HCT116 (cell line): Measurements from ENCODE around the gene POC1A. TPM values are rescaled to one million over a fixed set of nuclear protein-coding genes. Genes with fewer than 3 reads are reported as not detected.

Experiments
- ATAC-seq: fragments of 200-7000 bp; cut with Tn5 transposase; 2 replicates; pipeline ENCODE4 v1.9.1; 2020; ENCODE audit warnings: mild to moderate bottlenecking, moderate library complexity
- BruUV-seq: library from RNA; stranded (reverse); fragments of 400-500 nt; replicated peaks from 2 replicates; lab custom pipeline; 2021; lab: Mats Ljungman, UMichigan
- CTCF ChIA-PET: fragments of 300-600 bp; sonication (Branson Sonifier 250); formaldehyde crosslinking; loops from one replicate; lab custom pipeline; 2021; ENCODE audit warnings: antibody characterized with exemption; lab: Charles Lee
- POLR2A ChIA-PET: fragments of 300-600, 350-600 bp; sonication (Branson Sonifier 250); formaldehyde crosslinking; loops from one replicate; lab custom pipeline; 2021; ENCODE audit warnings: antibody characterized with exemption; lab: Charles Lee
- RAD21 ChIA-PET, 2 experiments: fragments of 300-600 bp; sonication (Branson Sonifier 250); formaldehyde crosslinking; loops; one replicate each; lab custom pipeline; 2023; ENCODE audit warnings: low total read pairs in 2 of 2; ENCODE audit not compliant: uncharacterized antibody in 2 of 2, unreplicated experiment in 2 of 2, low non-redundant PET in 1 of 2; lab: Charles Lee
- DNase-seq: peaks from one replicate; pipeline ENCODE4 v3.0.0-alpha.2; 2010; ENCODE audit warnings: low read depth, low spot score
- H2AFZ ChIP-seq: fragments of 200-600 bp; shearing (Covaris generic), sonication (generic); 2 replicates; pipeline ENCODE4 v1.6.1; 2017; ENCODE audit warnings: low read depth, mixed run types, mixed read lengths, antibody characterized with exemption, low read length; ENCODE audit not compliant: poor library complexity, severe bottlenecking
- H3K27ac ChIP-seq: 2 replicates; pipeline ENCODE4 v1.5.1; 2012; ENCODE audit warnings: low read depth, low read length
- H3K27me3 ChIP-seq: fragments of 200-600 bp; sonication (generic); 2 replicates; pipeline ENCODE4 v1.6.1; 2016; ENCODE audit warnings: mixed run types, low read length, mixed read lengths; ENCODE audit not compliant: insufficient read depth
- H3K36me3 ChIP-seq, 2 experiments: fragments of 200-500 bp in 1 of 2; fragments of 200-600 bp in 1 of 2; sonication (Bioruptor generic) in 1 of 2; sonication (generic) in 1 of 2; 2 replicates each; pipeline versions ENCODE4 v1.5.1 to v1.6.1; 2014 to 2016; ENCODE audit warnings: low read length in 2 of 2, inconsistent platforms in 1 of 2, mixed read lengths in 1 of 2, mixed run types in 1 of 2; ENCODE audit not compliant: insufficient read depth in 2 of 2, control insufficient read depth in 1 of 2
- H3K4me1 ChIP-seq, 2 experiments: fragments of 200-600 bp in 1 of 2; sonication (generic) in 1 of 2; 2 replicates each; pipeline versions ENCODE4 v1.5.1 to v1.6.1; 2012 to 2017; ENCODE audit warnings: low read length in 2 of 2, inconsistent platforms in 1 of 2, mild to moderate bottlenecking in 1 of 2, mixed read lengths in 1 of 2, mixed run types in 1 of 2, moderate library complexity in 1 of 2; ENCODE audit not compliant: insufficient read depth in 2 of 2, control insufficient read depth in 1 of 2
- H3K4me2 ChIP-seq: fragments of 200-600 bp; sonication (generic); 2 replicates; pipeline ENCODE4 v1.6.1; 2017; ENCODE audit warnings: mixed run types, low read length, mixed read lengths
- H3K4me3 ChIP-seq, 2 experiments: fragments of 200-600 bp in 1 of 2; sonication (generic) in 1 of 2; replicated peaks in 1 of 2; 2 replicates each; pipeline ENCODE4 v1.5.1; 2011 to 2016; ENCODE audit warnings: low read length in 2 of 2, control low read depth in 1 of 2, low read depth in 1 of 2, mild to moderate bottlenecking in 1 of 2, mixed read lengths in 1 of 2, mixed run types in 1 of 2
- H3K79me2 ChIP-seq: fragments of 200-600 bp; sonication (generic); 2 replicates; pipeline ENCODE4 v1.6.1; 2017; ENCODE audit warnings: mild to moderate bottlenecking, mixed run types, low read length, moderate library complexity, mixed read lengths; ENCODE audit not compliant: insufficient read depth
- H3K9ac ChIP-seq: fragments of 200-600 bp; sonication (generic); 2 replicates; pipeline ENCODE4 v1.6.1; 2016; ENCODE audit warnings: low read length, mixed read lengths
- H3K9me2 ChIP-seq: fragments of 200-600 bp; sonication (generic), shearing (Covaris generic); 2 replicates; pipeline ENCODE4 v1.6.1; 2017; ENCODE audit warnings: mixed run types, mild to moderate bottlenecking, moderate library complexity; ENCODE audit not compliant: insufficient read depth
- H3K9me3 ChIP-seq, 2 experiments: fragments of 200-500 bp in 1 of 2; fragments of 200-600 bp in 1 of 2; sonication (Bioruptor generic) in 1 of 2; sonication (generic) in 1 of 2; 2 replicates each; pipeline ENCODE4 v1.6.1; 2014 to 2017; ENCODE audit warnings: low read length in 2 of 2, mixed read lengths in 2 of 2, inconsistent platforms in 1 of 2, low read depth in 1 of 2, mild to moderate bottlenecking in 1 of 2, mixed run types in 1 of 2, moderate library complexity in 1 of 2; ENCODE audit not compliant: control insufficient read depth in 1 of 2, insufficient read depth in 1 of 2
- H4K20me1 ChIP-seq: fragments of 200-600 bp; sonication (generic), shearing (Covaris generic); 2 replicates; pipeline ENCODE4 v1.6.1; 2017; ENCODE audit warnings: mixed run types, mild to moderate bottlenecking, moderate library complexity; ENCODE audit not compliant: insufficient read depth
- CBX3 ChIP-seq: IDR thresholded peaks from 2 replicates; pipeline ENCODE4 v1.6.1; 2012; ENCODE audit warnings: low read depth
- CEBPB ChIP-seq: IDR thresholded peaks from 2 replicates; pipeline ENCODE4 v1.6.1; 2012; ENCODE audit warnings: low read depth
- EGR1 ChIP-seq: IDR thresholded peaks from 2 replicates; pipeline ENCODE4 v1.6.1; 2012; ENCODE audit warnings: low read depth
- ELF1 ChIP-seq: IDR thresholded peaks from 2 replicates; pipeline ENCODE4 v1.6.1; 2012; ENCODE audit warnings: low read depth, borderline replicate concordance
- JUND ChIP-seq: IDR thresholded peaks from 2 replicates; pipeline ENCODE4 v1.6.1; 2012
- POLR2A ChIP-seq: IDR thresholded peaks from 2 replicates; pipeline ENCODE4 v1.7.0; 2011; ENCODE audit warnings: borderline replicate concordance; ENCODE audit not compliant: insufficient read depth, insufficient read length; ENCODE audit errors: extremely low read depth
- POLR2AphosphoS5 ChIP-seq: IDR thresholded peaks from 2 replicates; pipeline ENCODE4 v1.6.1; 2011; ENCODE audit warnings: mild to moderate bottlenecking, low read depth, low read length, moderate library complexity
- RAD21 ChIP-seq: IDR thresholded peaks from 2 replicates; pipeline ENCODE4 v1.6.1; 2012; ENCODE audit warnings: low read depth, mild to moderate bottlenecking
- TCF7L2 ChIP-seq: IDR thresholded peaks from 2 replicates; pipeline ENCODE4 v1.7.0; 2011; ENCODE audit warnings: borderline replicate concordance, inconsistent platforms; ENCODE audit not compliant: insufficient read depth, insufficient read length; ENCODE audit errors: extremely low read depth
- intact Hi-C: fragments of 100-400 bp; cut with micrococcal nuclease; formaldehyde crosslinking; loops from 2 replicates; pipeline ENCODE4 v1.10.0; 2022
- total RNA-seq: library from RNA; stranded (reverse); gene quantifications from one replicate; pipeline ENCODE4 v1.2.1, GENCODE V29; 2021; ENCODE audit not compliant: unreplicated experiment
- TF ChIP-seq, protein P1 (sequence below): IDR thresholded peaks from 2 replicates; pipeline ENCODE4 v1.6.1; 2012
- TF ChIP-seq, protein P2 (sequence below): IDR thresholded peaks from 2 replicates; pipeline ENCODE4 v1.6.1; 2012
- TF ChIP-seq, protein P3 (sequence below): IDR thresholded peaks from 2 replicates; pipeline ENCODE4 v1.6.1; 2011; ENCODE audit warnings: mild to moderate bottlenecking, low read length, moderate library complexity; ENCODE audit not compliant: insufficient replicate concordance; ENCODE audit errors: extremely low read depth
- TF ChIP-seq, protein P4 (sequence below): IDR thresholded peaks from 2 replicates; pipeline ENCODE4 v1.6.1; 2012; ENCODE audit warnings: low read depth

The POC1A gene
- total RNA-seq, 1 experiment from 2014 or later, result 34.0 TPM

DNA sequence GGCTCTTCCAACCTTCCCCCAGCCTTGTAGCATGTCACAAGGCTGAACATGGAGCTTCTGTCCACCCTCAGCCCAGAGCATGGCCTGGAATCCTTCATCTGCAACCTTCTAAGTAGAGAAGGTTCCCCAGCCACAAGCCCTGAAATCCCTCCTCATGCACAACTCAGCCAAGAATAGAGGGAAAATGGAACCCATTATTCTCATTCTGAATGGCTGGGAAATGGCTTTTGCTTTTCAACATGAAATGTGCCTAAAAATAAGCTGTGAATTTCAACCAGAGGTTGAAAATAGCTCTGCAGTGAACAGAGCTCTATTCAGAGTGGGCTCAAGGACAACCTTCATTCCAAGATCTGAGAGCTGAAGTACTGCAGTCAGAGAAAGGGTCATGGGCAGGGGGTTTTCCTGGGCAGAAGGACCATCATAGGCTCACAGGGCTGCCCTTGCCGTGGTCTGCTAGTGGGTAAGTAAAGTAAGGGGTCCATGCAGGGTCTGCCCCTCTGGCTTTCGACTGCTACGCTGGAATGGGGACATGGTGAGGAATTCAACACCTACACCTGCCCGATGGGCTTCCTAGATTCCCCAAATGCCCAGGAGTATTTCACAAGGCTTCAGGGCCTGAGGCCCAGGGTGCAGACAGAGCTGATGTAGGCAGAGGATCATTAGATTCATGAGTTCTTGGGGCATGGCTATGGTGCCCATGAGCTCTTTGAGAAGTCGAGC, 35.9 kb downstream of the POC1A start (continued):
- TF ChIP-seq CBX3 (no peak), JUND (no peak), RAD21 (no peak), TCF7L2 (no peak)
- TF ChIP-seq, protein P1, sequence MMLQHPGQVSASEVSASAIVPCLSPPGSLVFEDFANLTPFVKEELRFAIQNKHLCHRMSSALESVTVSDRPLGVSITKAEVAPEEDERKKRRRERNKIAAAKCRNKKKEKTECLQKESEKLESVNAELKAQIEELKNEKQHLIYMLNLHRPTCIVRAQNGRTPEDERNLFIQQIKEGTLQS, result no peak
- TF ChIP-seq, protein P2, sequence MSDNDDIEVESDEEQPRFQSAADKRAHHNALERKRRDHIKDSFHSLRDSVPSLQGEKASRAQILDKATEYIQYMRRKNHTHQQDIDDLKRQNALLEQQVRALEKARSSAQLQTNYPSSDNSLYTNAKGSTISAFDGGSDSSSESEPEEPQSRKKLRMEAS, result no peak

DNA sequence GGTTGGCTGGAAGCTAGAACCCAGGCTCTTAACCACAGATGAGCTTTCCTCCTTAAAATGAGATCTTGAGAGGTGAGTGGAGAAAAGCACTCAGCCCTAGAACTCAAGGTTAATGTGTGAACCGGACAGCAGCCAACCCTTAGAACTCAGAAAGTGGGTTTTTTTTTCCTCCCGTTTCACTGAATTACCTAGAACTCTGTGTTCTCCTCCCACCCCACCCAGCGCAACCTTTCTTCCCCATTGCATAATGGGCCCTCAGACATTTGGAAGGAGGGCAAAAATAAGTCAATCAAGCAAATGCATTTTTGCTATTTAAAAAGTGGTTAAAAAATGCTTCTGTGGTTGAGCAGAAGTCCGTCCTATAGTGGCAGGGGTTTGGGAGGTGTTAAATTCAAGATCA, 36.7 kb downstream of the POC1A start:
- H3K27me3 ChIP-seq, result no peaks in the 10 kb centered on the region
- H2AFZ ChIP-seq, result no peak overlapping the region
- no peaks in the 10 kb centered on the region for H3K79me2 ChIP-seq
- H3K4me2 ChIP-seq, result no peak overlapping the region
- peaks cover 5 to 14% of the 10 kb centered on the region in 2 experiments; a peak in 1 of 4 replicates for H3K36me3 ChIP-seq
- ChIA-PET RAD21 (no interaction called here), CTCF (no interaction called here), POLR2A (no interaction called here)
- H4K20me1 ChIP-seq, result no peaks in the 10 kb centered on the region
- H3K9me2 ChIP-seq, result no peaks in the 10 kb centered on the region
- H3K4me1 ChIP-seq, result no peaks in the 10 kb centered on the region
- no TSS peak for BruUV-seq
- H3K9me3 ChIP-seq, result no peaks in the 10 kb centered on the region
- H3K27ac ChIP-seq, result no peak overlapping the region
- H3K9ac ChIP-seq, result no peak overlapping the region
- intact Hi-C loops, result no loop called here
- ATAC-seq, result no peak
- H3K4me3 ChIP-seq, result no peak overlapping the region
- no peak for TF ChIP-seq ELF1
- TF ChIP-seq POLR2AphosphoS5, result no peak
- TF ChIP-seq, protein P3, sequence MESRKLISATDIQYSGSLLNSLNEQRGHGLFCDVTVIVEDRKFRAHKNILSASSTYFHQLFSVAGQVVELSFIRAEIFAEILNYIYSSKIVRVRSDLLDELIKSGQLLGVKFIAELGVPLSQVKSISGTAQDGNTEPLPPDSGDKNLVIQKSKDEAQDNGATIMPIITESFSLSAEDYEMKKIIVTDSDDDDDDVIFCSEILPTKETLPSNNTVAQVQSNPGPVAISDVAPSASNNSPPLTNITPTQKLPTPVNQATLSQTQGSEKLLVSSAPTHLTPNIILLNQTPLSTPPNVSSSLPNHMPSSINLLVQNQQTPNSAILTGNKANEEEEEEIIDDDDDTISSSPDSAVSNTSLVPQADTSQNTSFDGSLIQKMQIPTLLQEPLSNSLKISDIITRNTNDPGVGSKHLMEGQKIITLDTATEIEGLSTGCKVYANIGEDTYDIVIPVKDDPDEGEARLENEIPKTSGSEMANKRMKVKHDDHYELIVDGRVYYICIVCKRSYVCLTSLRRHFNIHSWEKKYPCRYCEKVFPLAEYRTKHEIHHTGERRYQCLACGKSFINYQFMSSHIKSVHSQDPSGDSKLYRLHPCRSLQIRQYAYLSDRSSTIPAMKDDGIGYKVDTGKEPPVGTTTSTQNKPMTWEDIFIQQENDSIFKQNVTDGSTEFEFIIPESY, result no peak
- TF ChIP-seq, protein P4, sequence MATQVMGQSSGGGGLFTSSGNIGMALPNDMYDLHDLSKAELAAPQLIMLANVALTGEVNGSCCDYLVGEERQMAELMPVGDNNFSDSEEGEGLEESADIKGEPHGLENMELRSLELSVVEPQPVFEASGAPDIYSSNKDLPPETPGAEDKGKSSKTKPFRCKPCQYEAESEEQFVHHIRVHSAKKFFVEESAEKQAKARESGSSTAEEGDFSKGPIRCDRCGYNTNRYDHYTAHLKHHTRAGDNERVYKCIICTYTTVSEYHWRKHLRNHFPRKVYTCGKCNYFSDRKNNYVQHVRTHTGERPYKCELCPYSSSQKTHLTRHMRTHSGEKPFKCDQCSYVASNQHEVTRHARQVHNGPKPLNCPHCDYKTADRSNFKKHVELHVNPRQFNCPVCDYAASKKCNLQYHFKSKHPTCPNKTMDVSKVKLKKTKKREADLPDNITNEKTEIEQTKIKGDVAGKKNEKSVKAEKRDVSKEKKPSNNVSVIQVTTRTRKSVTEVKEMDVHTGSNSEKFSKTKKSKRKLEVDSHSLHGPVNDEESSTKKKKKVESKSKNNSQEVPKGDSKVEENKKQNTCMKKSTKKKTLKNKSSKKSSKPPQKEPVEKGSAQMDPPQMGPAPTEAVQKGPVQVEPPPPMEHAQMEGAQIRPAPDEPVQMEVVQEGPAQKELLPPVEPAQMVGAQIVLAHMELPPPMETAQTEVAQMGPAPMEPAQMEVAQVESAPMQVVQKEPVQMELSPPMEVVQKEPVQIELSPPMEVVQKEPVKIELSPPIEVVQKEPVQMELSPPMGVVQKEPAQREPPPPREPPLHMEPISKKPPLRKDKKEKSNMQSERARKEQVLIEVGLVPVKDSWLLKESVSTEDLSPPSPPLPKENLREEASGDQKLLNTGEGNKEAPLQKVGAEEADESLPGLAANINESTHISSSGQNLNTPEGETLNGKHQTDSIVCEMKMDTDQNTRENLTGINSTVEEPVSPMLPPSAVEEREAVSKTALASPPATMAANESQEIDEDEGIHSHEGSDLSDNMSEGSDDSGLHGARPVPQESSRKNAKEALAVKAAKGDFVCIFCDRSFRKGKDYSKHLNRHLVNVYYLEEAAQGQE, result no peak
- TF ChIP-seq RAD21, result no peak
- TF ChIP-seq EGR1, result no peak
- TF ChIP-seq TCF7L2, result no peak
- TF ChIP-seq CEBPB, result no peak
- no peak for TF ChIP-seq POLR2A
- DNase-seq, result no peak
